GM12864 (cell line): ENCODE data around the gene PTAR1.
"Not testable (repeated sequence)": the region's sequence is repeated elsewhere in the genome, so short reads cannot be mapped to it uniquely, and the experiment has no call there.

Experiments
- DNase-seq: peaks from one replicate; pipeline ENCODE4 v3.0.0-alpha.2; 2011; ENCODE audit warnings: low read depth
- H3K4me3 ChIP-seq: 2 replicates; pipeline ENCODE4 v1.5.1; 2011; ENCODE audit warnings: mild to moderate bottlenecking, low read depth, low read length, control low read depth
- CTCF ChIP-seq: IDR thresholded peaks from 2 replicates; pipeline ENCODE4 v1.5.1; 2011; ENCODE audit warnings: low read depth, mild to moderate bottlenecking, moderate library complexity, low read length, control low read depth, inconsistent platforms; ENCODE audit errors: missing control alignments

The PTAR1 gene, protein sequence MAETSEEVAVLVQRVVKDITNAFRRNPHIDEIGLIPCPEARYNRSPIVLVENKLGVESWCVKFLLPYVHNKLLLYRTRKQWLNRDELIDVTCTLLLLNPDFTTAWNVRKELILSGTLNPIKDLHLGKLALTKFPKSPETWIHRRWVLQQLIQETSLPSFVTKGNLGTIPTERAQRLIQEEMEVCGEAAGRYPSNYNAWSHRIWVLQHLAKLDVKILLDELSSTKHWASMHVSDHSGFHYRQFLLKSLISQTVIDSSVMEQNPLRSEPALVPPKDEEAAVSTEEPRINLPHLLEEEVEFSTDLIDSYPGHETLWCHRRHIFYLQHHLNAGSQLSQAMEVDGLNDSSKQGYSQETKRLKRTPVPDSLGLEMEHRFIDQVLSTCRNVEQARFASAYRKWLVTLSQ

DNA sequence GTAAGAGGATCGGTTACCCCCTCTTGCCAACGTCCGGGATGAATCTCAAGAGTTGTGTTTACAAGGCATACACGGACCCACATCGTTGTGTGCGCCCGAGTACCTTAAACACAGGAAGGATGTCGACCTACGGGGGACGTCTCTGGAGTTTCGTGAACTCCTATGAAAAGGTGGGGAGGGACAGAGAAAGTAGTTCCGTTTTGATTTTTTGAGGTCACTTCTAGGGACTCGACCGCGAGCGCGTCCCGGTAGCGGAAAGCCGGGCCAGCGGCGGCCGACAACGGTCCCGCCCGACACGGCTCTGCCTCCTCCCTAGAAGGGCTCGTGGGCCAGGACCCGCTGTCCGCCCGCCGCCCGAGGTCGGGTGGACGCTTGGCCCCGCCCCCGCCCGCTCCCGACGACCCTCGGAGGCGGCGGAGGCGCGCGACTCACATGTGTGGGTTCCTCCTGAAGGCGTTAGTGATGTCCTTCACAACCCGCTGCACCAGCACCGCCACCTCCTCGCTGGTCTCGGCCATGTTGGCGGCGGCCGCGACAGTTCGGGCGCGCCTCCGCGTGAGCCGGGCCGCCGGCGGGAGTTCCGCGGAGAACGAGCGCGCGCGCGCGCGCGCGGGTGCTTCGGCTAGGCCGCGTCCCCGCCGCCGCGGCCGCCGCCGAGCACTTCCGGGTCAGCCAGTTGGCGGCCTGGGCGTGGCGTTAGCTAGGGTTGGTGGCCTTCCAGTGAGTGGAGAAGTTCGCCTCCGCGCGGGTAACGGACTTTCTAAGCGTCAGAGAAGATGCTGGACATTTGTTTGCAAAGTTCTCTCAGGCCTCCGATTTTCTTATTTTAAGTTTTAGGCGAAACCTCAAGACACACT lies at the start of gene PTAR1:
Gene PTAR1 (minus strand): TSS at position 591 of the 857 bp plus-strand sequence. CDS start 73 bp downstream, at position 518.
- H3K4me3 ChIP-seq: peak within 1 kb of the TSS; percentile 97
- TF ChIP-seq CTCF: no peak

GRCh38 chr9:69809304-69809863 lies 49.6 kb upstream of the PTAR1 start:
- no peak for DNase-seq
- TF ChIP-seq CTCF: peak; percentile 28
- H3K4me3 ChIP-seq: no peak overlapping the region

More for the DNA sequence above, at the start of gene PTAR1:
- DNase-seq: peak; percentile 78

- H3K4me3 ChIP-seq: no peak overlapping the region
- TF ChIP-seq CTCF: no peak
- DNase-seq: no peak
Observed at GRCh38 chr9:69806627-69807026, 46.8 kb upstream of the PTAR1 start.

DNA sequence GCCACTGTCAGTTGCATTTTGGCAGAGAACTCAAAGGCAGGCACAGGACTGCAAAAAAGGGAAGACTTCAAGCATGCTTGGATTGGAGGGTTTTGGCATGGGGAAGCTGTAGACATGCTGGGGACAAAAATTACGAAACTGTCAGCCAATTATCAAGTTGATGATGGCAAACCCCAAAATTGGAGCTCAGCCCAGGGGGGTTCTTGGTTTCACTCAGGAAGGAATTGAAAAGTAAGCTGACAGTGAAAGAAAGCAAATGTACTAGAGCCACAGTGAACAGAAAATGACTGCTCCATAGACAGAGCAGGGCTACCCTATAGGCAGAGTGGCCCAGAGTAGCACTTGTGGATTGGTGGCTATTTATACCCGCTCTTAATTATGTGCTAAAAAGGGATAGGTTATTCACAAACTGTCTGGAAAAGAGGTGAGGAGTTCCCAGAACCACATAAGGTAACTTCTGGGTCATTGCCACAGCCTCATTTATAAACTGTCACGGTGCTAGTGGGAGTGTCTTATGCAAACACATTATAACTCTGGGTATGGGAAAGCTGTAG lies 46.2 kb upstream of the PTAR1 start:
- H3K4me3 ChIP-seq: no peak overlapping the region
- DNase-seq: no peak
- no peak for TF ChIP-seq CTCF

GRCh38 chr9:69801989-69802388 lies 42.2 kb upstream of the PTAR1 start:
- no peak for DNase-seq
- no peak overlapping the region for H3K4me3 ChIP-seq
- no peak for TF ChIP-seq CTCF

DNA sequence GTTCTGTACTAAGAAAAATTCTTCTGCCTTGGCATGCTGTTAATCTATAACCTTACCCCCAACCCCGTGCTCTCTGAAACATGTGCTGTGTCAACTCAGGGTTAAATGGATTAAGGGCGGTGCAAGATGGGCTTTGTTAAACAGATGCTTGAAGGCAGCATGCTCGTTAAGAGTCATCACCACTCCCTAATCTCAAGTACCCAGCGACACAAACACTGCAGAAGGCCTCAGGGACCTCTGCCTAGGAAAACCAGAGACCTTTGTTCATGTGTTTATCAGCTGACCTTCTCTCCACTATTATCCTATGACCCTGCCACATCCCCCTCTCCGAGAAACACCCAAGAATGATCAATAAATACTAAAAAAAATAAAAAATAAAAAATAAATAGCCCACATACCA lies 40.2 kb upstream of the PTAR1 start:
- not testable (repeated sequence) for DNase-seq, H3K4me3 ChIP-seq

- DNase-seq, H3K4me3 ChIP-seq: not testable (repeated sequence)
Observed at GRCh38 chr9:69799521-69799920, 39.7 kb upstream of the PTAR1 start.
